ENCODE results near the gene OPCML. TPM values are rescaled to one million over a fixed set of nuclear protein-coding genes. Genes with fewer than 3 reads are reported as not detected.

OPCML gene
- polyA plus RNA-seq, 1 donor (not counting 4 experiments of a cell fraction or from before 2014, with no cell fraction given), result 0.04 TPM

DNA sequence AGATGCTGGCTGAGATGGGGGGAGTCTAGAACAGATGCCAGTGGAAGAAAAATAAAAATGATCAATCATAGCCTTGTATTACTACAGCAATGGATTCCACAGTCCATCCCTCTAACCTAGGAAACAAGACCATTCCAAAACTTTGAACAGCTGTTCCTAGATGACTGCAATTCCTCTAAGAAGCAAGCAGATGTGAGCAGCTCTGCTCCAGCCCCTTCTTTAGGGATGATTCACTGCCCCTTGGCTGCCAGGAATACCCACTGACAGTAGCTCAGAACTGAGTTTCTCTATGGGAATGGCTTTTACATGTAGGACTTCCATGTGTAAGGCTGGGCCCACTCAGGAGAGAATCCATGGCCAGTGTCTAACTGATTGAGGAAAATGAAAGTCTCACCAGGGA, 943.9 kb downstream of the OPCML start:
- dilution Hi-C loops (cut with MboI; ENCODE audit: extremely low pct_ligation_motif_present, low sequenced_read_pairs), result no loop called here
- no peak overlapping the region for H3K4me2 ChIP-seq (ENCODE audit: control insufficient read depth, extremely low read depth, insufficient read depth, low read depth, low read length)
- H3K79me2 ChIP-seq (ENCODE audit: control insufficient read depth, insufficient read depth, low read length), result no peaks in the 10 kb centered on the region
- H3K9me1 ChIP-seq (ENCODE audit: control insufficient read depth, extremely low read depth, insufficient read depth, low read length), result no peaks in the 10 kb centered on the region
- no peak for TF ChIP-seq EZH2 (IDR thresholded peaks at IDR 0.05; ENCODE audit: low read length)
- TF ChIP-seq, protein P1, sequence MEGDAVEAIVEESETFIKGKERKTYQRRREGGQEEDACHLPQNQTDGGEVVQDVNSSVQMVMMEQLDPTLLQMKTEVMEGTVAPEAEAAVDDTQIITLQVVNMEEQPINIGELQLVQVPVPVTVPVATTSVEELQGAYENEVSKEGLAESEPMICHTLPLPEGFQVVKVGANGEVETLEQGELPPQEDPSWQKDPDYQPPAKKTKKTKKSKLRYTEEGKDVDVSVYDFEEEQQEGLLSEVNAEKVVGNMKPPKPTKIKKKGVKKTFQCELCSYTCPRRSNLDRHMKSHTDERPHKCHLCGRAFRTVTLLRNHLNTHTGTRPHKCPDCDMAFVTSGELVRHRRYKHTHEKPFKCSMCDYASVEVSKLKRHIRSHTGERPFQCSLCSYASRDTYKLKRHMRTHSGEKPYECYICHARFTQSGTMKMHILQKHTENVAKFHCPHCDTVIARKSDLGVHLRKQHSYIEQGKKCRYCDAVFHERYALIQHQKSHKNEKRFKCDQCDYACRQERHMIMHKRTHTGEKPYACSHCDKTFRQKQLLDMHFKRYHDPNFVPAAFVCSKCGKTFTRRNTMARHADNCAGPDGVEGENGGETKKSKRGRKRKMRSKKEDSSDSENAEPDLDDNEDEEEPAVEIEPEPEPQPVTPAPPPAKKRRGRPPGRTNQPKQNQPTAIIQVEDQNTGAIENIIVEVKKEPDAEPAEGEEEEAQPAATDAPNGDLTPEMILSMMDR (optimal IDR thresholded peaks at IDR 0.05 in 1 of 3, IDR thresholded peaks at IDR 0.05 in 1 of 3, conservative IDR thresholded peaks at IDR 0.05 in 1 of 3; ENCODE audit: extremely low read depth in 1 of 3, insufficient read depth in 2 of 3, low read length in 3 of 3), result no peak
- H2AFZ ChIP-seq (ENCODE audit: control insufficient read depth, low read length), result no peak overlapping the region
- DNase-seq (ENCODE audit: low read depth, low spot score), result no peak
- no peaks in the 10 kb centered on the region for H3K36me3 ChIP-seq (ENCODE audit: control insufficient read depth in 2 of 2, extremely low read depth in 1 of 2, insufficient read depth in 2 of 2, low read length in 2 of 2)
- no peaks in the 10 kb centered on the region for H3K27me3 ChIP-seq (ENCODE audit: control insufficient read depth, extremely low read depth, insufficient read depth, low read length)
- H3K4me3 ChIP-seq (ENCODE audit: control insufficient read depth in 2 of 3, extremely low read depth in 1 of 3, insufficient read depth in 2 of 3, low read depth in 1 of 3, low read length in 3 of 3), result no peak overlapping the region
- no peaks in the 10 kb centered on the region for H4K20me1 ChIP-seq (ENCODE audit: control insufficient read depth, extremely low read depth, insufficient read depth, low read length)
- no peak for FAIRE-seq
- H3K9ac ChIP-seq (ENCODE audit: control insufficient read depth, extremely low read depth, insufficient read depth, low read length), result no peak overlapping the region
- no peak overlapping the region for H3K27ac ChIP-seq (ENCODE audit: control insufficient read depth, insufficient read depth, low read length)
- H3K9me3 ChIP-seq (ENCODE audit: control insufficient read depth, low read depth, low read length), result no peaks in the 10 kb centered on the region
- no peaks in the 10 kb centered on the region for H3K4me1 ChIP-seq (ENCODE audit: control insufficient read depth, extremely low read depth, insufficient read depth, low read length)

DNA sequence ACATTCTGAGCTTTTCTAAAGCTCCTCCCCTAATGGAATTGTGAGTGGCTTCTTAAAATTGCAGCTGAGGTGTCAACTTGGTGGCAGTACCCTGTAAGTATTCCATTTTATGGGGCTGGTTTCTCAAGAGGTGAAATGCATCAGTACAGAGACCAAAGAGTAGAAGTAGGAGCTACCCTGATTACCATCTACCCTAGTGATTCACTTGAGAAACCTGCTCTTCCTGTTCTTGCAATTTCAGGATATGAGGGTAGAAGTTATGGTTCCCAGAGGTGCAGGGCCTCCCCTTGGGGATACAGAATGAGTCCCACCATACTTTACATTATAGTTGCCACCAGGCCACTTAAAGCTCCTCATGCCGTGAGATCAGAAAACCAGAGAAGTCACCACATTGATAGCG, 944.6 kb downstream of the OPCML start:
- H3K4me3 ChIP-seq (ENCODE audit: control insufficient read depth in 2 of 3, extremely low read depth in 1 of 3, insufficient read depth in 2 of 3, low read depth in 1 of 3, low read length in 3 of 3), result no peak overlapping the region
- H3K4me2 ChIP-seq (ENCODE audit: control insufficient read depth, extremely low read depth, insufficient read depth, low read depth, low read length), result no peak overlapping the region
- H3K27me3 ChIP-seq (ENCODE audit: control insufficient read depth, extremely low read depth, insufficient read depth, low read length), result no peaks in the 10 kb centered on the region
- H3K4me1 ChIP-seq (ENCODE audit: control insufficient read depth, extremely low read depth, insufficient read depth, low read length), result no peaks in the 10 kb centered on the region
- H2AFZ ChIP-seq (ENCODE audit: control insufficient read depth, low read length), result no peak overlapping the region
- DNase-seq (ENCODE audit: low read depth, low spot score), result no peak
- H3K9me1 ChIP-seq (ENCODE audit: control insufficient read depth, extremely low read depth, insufficient read depth, low read length), result no peaks in the 10 kb centered on the region
- no peaks in the 10 kb centered on the region for H4K20me1 ChIP-seq (ENCODE audit: control insufficient read depth, extremely low read depth, insufficient read depth, low read length)
- H3K9me3 ChIP-seq (ENCODE audit: control insufficient read depth, low read depth, low read length), result no peaks in the 10 kb centered on the region
- no peak overlapping the region for H3K27ac ChIP-seq (ENCODE audit: control insufficient read depth, insufficient read depth, low read length)
- dilution Hi-C loops (cut with MboI; ENCODE audit: extremely low pct_ligation_motif_present, low sequenced_read_pairs), result no loop called here
- FAIRE-seq, result no peak
- no peak overlapping the region for H3K9ac ChIP-seq (ENCODE audit: control insufficient read depth, extremely low read depth, insufficient read depth, low read length)
- TF ChIP-seq, protein P1 (optimal IDR thresholded peaks at IDR 0.05 in 1 of 3, IDR thresholded peaks at IDR 0.05 in 1 of 3, conservative IDR thresholded peaks at IDR 0.05 in 1 of 3; ENCODE audit: extremely low read depth in 1 of 3, insufficient read depth in 2 of 3, low read length in 3 of 3), result no peak
- no peak for TF ChIP-seq EZH2 (IDR thresholded peaks at IDR 0.05; ENCODE audit: low read length)
- no peaks in the 10 kb centered on the region for H3K79me2 ChIP-seq (ENCODE audit: control insufficient read depth, insufficient read depth, low read length)
- H3K36me3 ChIP-seq (ENCODE audit: control insufficient read depth in 2 of 2, extremely low read depth in 1 of 2, insufficient read depth in 2 of 2, low read length in 2 of 2), result no peaks in the 10 kb centered on the region

Measured in keratinocyte (primary cell).